HG02763 (cell line): Measurements from ENCODE around the gene TBC1D2.

Experiments used
- ATAC-seq: cut with Tn5 transposase; IDR thresholded peaks from one replicate; pipeline ENCODE4 v1.9.1; 2021; ENCODE audit warnings: mild to moderate bottlenecking, moderate library complexity; ENCODE audit not compliant: unreplicated experiment

The TBC1D2 gene

DNA sequence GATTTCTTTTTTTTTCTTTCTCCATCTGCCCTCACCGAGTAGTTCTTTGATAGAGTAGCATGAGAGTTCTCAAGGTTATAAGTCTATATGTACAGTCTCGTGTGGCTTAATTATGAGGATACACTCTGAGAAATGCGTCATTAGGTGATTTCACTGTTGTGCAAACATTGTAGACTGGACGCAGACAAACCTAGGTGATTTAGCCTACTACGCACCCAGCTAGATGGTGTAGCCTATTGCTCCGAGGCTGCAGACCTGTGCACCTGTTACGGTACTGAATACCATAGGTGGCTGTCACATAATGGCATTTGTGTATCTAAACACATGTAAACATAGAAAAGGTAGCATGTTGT, 36.1 kb downstream of the TBC1D2 start:
- no peak for ATAC-seq

DNA sequence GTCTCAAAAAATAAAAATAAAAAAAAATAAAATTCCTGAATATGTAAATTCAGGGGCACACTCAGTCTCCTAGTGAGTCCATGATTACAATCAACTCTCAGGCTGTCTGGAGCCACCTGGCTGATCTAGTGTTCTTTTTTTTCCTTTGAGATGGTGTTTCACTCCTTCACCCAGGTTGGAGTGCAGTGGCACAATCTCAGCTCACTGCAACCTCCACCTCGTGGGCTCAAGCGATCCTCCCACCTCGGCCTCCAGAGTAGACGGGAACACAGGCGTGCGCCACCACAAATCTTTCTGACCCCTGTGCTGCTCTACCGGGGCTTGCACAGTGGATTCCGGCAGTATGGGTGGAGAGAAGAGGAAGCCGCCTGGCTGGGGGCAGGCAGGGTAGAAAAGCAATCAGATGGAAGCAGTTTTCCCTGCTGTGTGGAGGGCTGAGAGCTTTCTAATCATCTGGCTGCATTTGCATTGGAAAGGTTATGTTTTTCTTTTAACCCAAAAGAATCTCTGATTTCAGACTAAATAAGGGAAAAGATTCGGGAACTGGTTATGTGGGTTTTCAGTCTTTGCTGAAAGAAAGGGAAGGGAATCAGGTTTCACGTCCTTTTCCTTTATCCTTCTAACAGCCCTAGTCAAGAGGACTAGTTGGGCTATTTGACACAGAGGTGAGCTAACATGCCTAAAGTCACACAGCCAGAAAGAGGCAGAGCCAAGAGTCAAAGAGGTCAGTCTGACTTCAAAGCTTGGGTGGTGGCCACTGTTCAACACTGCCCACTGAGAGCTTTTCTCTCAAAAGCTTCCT, 36.7 kb downstream of the TBC1D2 start:
- ATAC-seq = no peak

- no peak for ATAC-seq
These were observed 38.2 kb downstream of the TBC1D2 start for GRCh38 chr9:98217255-98217654.

DNA sequence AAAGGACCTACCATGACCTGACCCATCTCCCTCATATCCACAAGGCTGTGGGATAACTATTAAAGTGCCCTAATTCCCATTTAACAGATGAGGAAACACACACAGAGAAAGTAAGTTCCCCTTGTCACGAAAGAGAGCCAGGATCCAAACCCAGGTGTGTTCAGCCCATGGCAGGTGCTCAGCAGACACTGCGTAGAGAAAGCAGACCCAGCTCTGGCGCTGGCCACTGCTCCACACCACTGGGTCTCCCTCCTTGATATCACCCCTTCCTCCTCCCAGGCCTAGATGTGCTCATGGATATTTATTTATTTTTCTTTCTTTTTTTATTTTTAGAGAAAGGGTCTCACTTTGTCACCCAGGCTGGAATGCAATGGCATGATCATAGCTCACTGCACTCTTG, 39.1 kb downstream of the TBC1D2 start:
- ATAC-seq = no peak

DNA sequence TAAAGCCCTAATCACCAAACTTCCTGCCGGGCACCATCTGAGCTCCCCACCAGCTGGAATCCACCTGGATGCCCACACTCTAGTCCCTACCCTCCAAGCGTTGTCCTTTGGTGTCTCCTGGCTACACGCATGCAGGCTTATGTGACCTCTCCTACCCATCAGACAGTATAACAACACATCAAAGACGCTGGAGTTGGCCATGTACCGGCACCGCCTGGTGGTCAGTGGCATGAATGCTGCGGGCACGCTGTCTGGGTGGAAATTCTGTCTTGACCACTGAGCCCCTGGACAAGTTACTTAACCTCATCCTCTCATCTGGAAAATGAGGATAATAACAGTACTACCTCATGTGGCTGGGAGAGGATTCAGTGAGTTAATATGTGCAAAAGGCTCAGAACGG, 39.6 kb downstream of the TBC1D2 start:
- no peak for ATAC-seq

GRCh38 chr9:98215271-98215670, 40.2 kb downstream of the TBC1D2 start:
- no peak for ATAC-seq

DNA sequence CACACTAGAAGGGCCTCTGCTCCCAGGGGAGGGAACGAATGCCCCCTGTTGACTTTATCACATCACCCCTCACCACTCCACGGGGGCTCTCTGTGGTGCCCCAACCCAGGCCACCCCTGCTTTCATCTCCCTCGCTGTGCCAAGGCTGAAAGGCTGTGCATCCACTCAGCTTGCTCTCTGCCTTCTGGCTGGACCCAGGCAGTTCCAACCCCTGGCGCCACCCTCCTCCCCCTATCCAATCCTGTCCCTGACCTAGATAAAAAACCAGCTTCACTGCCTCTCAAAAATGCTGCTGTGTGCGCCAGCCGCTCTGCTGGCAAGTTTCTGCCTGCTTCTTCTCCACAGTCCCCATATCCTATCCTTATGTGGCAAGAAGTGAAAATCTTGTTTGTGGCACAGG, 40.6 kb downstream of the TBC1D2 start:
- ATAC-seq = no peak

GRCh38 chr9:98211260-98211659, 44.2 kb downstream of the TBC1D2 start:
- no peak for ATAC-seq

GRCh38 chr9:98210435-98210834, 45.0 kb downstream of the TBC1D2 start:
- no peak for ATAC-seq

DNA sequence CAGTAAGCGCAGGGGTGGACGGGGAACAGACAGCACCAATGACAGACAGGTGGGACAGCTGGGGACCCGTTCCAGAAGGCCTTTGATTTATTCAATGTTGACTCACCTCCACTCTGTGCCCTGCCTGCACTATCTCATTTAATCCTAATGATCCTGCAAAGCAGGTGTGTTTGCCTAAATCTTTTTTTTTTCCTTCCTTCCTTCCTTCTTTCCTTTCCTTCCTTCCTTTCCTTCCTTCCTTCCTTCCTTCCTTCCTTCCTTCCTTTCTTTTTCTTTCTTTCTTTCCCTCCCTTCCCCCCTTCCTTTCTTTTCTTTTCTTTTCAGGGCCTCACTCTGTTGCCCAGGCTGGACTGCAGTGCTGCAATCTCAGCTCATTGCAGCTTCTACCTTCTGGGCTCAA, 45.9 kb downstream of the TBC1D2 start:
- no peak for ATAC-seq

DNA sequence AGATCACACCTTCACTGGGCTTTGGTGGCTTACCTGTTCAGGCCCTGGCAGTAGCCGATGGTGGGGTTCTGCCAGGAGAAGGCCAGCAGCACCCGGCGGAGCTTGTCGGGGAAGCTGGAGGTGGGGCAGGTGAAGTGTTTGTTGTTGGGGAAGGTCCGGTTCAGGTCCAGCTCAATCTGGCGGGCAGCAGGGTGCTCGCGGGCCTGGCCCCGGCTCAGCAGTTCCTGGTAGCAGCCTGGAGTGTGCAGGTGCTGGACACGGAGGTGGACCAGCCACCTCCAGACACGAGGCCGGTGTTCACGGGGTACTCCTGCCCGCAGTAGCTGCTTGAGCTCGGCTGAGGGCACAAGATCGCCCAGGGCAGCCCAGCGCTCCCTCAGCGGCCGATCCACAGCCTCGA, 46.8 kb downstream of the TBC1D2 start:
- no peak for ATAC-seq

GRCh38 chr9:98207606-98208005, 47.8 kb downstream of the TBC1D2 start:
- ATAC-seq = no peak

DNA sequence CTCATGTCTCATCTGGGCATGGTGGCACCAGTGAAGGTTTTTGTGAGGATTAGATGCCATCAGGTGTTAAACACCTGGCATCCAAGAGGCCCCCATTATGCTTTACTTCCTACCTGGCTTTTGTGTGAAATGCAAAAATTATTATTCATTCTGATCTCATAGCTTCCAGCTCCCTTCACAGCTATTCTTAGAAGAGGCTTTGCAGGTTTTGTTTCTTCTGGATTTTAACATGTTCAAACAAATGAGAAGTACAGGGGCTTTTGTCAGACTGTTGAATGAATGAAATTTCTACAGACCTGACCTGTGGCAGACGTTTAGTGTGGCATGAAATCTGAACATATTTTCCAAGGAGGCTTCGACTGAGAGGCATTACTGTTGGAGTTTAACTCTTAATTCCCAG, 48.7 kb downstream of the TBC1D2 start:
- ATAC-seq = no peak

GRCh38 chr9:98204692-98205091, 50.8 kb downstream of the TBC1D2 start:
- no peak for ATAC-seq

GRCh38 chr9:98203153-98203552, 52.3 kb downstream of the TBC1D2 start:
- no peak for ATAC-seq

DNA sequence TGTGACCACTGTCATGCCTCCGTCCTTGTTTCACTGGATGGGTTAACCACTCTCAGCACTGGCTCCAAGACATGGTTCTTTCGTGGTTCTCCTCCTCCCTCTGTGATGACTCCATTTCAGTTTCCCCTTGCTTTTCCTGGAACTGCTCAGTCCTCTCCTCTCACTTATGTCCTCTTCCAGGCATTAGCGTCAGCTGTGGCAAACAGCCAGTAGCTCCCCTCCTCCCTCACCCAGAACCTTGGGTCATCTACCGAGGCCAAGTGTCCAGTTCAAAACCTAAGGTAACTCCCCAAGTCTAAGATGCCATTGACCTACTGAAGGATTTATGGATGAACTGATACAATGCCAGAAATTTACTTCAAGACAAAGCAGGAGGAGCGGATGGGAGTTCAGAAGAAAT, 53.2 kb downstream of the TBC1D2 start:
- no peak for ATAC-seq

DNA sequence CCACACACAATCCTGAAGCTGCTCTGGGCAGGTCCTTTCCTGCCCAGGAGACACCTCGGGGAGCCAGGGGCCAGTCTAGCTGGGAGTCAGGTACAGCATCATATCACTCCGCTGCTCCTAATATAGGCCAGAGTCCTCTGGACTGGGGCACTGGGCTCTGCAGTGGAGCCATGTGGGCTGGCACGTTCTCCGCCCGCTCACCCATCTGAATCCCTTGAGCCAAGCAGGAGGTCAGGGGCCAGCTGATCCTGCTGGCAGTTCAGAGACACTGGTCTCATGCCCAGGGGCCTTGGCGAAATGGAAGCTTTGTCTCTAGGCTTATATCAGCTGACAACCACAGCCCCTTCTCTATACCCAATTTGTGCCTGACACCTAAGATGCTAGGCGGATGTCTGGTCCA, 53.7 kb downstream of the TBC1D2 start:
- ATAC-seq = no peak

- no peak for ATAC-seq
These were observed 54.3 kb downstream of the TBC1D2 start for GRCh38 chr9:98201102-98201501.

DNA sequence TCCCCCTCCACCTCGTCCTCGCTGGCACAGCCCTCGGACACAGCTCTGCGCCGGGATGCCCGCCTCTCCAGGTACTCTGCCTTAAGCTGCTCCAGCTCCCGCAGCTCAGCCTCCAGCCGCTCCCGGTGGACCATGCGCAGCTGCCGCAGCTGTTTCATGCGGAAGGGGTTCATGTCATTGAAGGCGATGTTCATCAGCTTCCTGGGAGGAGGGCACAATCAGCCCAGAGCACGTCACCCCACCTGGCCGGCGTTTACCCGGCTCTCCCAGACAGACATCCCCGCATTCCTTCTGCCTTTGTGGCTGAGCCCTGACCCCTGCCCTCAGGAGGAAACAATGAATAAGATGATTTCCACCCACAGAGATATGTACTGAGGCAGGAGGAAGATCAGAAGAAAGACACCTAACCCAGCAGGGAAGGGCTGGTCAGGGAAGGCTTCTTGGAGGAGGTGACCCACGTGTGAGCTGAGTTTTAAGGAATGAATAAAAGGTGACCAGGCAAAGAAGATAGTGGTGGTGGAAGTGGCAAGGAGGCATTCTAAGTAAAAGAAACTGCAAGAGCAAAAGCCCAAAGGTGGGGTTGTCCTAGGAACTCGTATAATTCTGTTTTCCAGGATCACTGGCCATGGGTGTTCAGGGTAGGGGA, 55.9 kb downstream of the TBC1D2 start:
- ATAC-seq = no peak

DNA sequence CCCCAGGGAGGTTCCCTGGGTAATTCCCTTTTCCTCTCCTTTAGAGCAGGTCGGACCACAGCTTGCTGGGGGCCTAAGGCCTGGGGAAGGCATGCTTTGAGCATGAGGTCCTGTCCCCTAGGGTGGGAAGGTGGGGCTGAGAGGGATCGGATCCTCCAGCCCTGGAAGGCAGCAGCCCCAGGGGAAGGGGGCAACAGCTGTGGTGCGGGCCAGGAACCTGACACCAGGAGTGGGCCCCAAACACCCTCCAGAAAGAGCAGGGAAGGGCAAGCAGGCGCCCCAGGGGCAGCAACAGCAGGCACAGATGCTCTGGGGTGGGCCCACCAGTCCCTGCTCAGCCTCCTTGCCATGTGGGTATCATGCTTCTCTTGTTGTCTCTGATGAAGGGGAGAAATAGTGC, 59.8 kb downstream of the TBC1D2 start:
- ATAC-seq = no peak

DNA sequence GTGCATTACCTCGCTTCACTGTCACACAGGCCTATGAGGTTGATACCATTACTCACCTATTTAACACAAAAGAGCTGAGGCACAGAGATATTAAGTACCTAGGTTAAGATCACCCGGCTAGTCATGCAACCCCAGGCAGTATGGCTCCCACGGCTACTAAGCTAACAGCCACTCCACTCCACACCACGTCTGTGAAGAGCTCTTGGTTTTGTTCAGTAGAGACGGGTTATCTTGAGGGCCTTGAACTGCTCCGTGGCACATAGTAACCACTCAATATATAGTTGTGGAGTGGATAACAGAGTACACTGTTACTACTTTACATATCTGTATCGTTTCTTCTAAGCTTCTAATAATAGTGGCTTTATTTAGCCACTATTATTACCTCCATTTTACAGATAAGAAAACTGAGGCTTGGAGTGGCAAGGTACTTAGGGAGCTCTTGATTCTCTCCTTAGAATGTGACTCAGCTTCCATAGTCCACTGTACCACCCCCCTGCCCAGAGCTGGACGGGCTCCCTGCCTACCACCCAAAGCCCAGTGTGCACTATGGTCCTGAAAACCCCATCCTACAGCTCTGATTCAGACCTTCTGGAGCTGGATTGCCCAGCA, 62.0 kb downstream of the TBC1D2 start:
- no peak for ATAC-seq
